Measurements from ENCODE around the gene CFAP20DC.
"Not testable (repeated sequence)": the region's sequence is repeated elsewhere in the genome, so short reads cannot be mapped to it uniquely, and the experiment has no call there.

CFAP20DC gene

DNA sequence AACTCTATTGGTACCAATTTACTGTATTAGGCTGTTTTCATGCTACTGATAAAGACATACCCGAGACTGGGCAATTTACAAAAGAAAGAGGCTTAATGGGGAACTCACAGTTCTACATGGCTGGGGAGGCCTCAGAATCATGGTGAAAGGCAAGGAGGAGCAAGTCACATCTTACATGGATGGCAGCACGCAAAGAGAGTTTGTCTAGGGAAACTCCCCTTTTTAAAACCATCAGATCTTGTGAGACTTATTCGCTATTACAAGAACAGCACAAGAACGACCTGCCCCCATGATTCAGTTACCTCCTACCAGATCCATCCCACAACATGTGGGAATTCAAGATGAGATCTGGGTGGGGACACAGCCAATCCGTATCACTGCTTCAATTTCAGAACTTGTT is 154.1 kb downstream of the CFAP20DC start:
- DNase-seq; intact Hi-C loops (cut with DNase I): not testable (repeated sequence)

DNA sequence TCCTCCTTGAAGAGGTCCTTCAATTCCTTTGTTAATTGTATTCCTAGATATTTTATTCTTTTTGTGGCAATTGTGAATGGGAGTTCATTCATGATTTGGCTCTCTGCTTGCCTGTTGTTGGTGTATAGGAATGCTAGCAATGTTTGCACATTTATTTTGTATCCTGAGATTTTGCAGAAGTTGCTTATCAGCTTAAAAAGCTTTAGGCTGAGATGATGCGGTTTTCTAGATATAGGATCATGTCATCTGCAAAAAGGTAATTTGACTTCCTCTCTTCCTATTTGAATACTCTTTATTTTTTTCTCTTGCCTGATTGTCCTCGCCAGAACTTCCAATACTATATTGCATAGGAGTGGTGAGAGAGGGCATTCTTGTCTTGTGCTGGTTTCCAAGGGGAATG is 157.3 kb downstream of the CFAP20DC start:
- DNase-seq; intact Hi-C loops (cut with DNase I): not testable (repeated sequence)

DNA sequence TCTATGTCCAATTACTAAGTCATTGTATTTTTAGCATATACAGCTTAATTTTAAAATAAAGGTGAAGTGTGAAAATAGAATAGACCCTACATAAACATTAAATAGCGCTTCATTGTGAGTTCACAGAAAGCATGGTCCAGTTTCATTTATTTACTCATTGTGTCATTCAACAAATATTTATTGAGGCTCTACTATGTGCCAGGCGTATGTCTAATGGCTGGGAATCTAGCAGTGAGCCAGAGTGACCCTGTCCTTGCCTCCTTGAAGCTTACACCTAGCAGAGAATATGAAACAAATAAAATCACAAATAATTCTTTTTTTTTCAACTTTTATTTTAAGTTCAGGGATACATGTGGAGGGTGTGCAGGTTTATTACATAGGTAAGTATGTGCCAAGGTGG is 161.7 kb downstream of the CFAP20DC start:
- intact Hi-C loops (cut with DNase I) = no loop called here

DNA sequence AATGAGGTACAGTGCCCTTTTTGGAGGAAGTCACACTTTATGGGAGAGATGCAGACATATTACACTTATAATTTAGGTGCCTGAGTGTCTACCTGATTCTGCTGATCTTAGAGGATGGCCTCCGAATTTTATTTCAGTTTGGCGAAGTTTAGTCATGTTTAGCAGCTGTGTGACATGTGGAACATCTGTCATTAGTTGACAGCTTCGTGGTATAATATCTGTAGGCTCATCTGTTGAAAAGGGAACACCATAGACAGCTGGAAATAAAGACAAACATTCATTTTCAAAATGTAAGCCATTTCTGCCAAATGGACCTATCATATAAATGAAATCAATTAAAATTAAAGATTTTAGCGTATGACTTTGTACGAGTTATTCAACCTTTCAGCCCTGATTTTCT is 165.4 kb downstream of the CFAP20DC start:
- intact Hi-C loops (cut with DNase I) = no loop called here
- no peak for DNase-seq

More for the DNA sequence above, 161.7 kb downstream of the CFAP20DC start:
- no peak for DNase-seq

DNA sequence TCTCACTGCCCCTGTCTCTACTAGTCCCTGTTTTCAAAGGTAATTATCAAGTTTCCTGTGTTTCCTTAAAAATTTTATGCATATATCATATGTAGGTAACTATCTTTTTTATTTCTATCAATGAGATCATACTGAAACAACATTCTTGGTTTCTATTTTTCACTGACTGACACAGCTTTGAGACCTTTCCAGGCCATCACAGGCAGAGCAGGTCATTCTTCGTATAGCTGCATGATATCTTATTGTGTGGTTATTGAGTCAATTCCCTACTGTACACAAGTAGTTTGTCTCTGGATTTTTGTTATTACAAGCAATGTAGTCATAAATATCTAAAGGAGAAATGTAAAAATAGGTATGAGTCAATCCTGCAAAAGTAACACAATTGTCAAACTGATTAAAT is 169.6 kb downstream of the CFAP20DC start:
- intact Hi-C loops (cut with DNase I) = no loop called here

DNA sequence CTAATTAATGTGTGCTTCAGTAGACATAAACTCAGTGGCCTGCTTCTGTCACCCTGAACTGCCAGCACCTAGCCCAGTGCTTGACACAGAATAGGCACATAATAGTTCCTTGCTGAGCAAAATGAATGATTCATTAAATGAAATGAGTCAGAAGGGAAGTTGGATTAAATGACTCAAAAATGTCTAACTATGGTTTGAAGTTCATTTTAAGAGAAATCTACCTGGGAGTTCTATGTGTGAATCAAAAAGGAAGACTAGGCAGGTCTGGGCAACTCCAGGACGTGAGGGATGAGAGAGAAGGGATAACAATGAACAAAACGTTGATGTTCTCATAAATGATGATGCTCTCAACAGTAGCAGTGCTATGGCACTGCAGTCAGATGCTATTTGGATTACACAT is 175.0 kb downstream of the CFAP20DC start:
- intact Hi-C loops (cut with DNase I) = no loop called here
- DNase-seq = peak in 3 of 42 donors; percentile 14 to 43 (median 17)

More for the DNA sequence above, 169.6 kb downstream of the CFAP20DC start:
- DNase-seq = no peak

DNA sequence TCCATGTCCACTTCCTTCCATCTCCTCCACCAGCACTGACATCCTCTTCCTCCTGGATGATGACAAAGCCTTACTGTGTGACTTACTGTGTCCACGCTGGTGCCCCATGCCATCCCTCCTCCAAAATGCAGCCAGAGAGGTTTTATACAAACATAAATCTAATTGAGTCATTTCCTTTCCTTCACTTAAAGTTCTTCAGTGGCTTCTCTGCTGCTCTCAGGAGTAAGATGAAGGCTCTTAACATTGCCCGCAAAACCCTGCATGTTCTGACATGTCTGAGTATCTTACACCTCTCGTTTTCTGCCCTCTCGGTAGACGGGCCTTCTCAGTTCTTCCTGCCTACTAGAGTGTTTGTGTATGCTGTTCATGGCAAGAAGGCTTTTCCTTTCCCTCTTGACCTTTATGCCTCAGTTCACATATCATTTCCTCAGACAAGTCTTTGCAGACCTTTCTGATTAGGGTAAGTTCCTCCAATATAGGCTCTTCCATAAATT is 175.5 kb downstream of the CFAP20DC start:
- intact Hi-C loops (cut with DNase I) = no loop called here
- DNase-seq = no peak

DNA sequence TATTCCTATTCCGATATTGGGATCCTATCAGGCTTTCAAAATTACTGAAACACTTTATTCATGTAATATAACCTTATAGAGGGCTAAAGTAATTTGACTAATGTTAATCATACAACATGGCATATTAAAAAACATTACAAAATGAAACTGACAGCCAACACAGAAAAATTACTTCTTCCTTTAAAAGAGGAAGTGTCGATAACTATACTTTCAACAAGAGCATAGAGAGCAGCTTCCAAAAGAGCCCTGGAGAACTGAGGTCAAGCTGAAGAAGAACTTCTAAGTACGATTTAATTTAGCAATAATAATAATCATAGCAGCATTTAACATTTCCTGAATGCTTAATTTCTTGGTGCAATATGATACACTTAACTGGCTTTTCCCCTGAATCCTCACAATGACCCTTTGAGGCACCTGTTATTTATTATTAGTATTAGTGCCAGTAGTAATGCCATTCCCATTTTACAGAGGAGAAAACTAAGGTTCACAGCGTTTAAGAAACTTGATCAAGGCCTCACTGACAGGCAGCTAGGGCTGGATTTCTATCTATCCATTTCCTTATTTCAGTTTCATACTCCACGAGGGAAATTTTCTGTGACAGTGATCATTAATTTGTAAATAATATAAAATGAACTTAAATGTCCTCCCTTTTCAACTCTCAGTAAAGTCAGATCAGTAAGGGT is 181.6 kb downstream of the CFAP20DC start:
- intact Hi-C loops (cut with DNase I) = no loop called here
- DNase-seq = no peak

DNA sequence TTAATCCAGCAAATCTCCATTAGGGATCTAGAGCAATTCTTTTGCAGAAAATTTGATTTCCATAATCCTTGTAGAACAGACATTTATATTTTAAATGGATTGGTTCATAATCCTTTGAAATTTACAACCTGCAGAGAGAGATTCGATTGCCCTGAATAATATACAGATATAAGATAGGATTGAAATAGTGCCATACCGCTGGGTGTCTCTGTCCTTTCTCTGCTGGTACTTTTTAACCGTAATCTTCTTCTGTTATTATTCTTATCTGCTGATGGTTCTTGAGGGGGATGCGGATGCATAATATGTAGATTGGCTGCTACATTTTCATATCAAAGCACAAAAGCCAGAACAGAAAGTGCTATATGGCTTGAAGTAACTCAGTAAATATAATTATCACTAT is 182.2 kb downstream of the CFAP20DC start:
- DNase-seq = no peak
- intact Hi-C loops (cut with DNase I) = no loop called here

DNA sequence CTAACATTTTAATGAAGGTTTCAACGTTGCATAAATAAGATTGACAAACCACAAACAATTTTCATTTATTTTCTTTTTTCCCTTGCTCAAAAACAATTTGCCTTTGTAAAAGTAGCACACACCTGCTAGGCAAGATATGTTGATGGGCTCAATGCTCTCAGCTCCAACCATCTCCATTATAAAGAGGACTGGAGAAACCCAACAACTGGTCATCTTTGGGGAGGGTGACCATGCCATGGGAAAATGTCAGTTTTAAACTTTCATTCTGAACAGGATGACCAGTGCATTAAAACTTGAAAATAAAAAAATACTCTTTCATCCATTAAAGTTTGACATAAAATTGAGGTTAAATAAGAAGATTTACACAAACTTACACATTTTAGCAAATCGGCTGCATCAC is 183.7 kb downstream of the CFAP20DC start:
- no peak for DNase-seq
- intact Hi-C loops (cut with DNase I) = no loop called here

DNA sequence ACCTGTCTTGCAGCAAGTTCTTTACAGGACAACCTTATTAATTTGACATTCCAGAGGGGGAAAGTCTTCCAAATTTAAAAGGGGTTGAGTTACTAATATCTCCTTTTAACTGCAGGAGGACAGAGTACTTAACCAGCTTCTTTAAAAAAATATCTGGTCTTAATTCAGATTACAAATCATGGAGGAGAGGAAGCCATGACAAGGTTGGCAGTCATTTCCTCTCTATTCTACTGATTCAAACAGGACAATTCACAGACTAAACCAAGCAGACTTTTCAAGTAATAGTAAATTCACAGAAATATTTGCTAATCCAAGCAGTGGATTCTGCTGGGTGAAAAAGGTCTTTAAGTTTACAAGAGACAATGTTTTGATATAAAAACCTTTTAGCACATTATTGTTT is 185.3 kb downstream of the CFAP20DC start:
- intact Hi-C loops (cut with DNase I) = no loop called here
- DNase-seq = no peak

DNA sequence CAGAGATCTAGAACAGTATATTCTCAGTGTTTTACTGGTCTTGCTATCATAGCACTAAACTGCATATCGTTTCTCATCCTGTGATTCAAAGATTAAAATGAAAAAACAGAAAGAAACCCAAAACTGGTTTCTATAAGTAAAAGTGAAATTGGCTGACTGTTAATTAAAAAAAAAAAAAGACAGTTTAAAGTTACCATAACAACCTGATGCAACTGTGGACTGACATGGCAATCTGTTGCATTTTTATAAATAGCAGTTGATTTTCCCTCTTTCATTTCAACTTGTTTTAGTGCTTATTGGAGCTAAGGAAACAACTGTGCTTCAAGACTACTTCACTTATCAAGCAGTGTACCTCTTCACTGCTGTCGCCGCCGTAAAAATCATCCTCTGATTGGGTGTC is 186.6 kb downstream of the CFAP20DC start:
- no peak for DNase-seq
- intact Hi-C loops (cut with DNase I) = no loop called here

DNA sequence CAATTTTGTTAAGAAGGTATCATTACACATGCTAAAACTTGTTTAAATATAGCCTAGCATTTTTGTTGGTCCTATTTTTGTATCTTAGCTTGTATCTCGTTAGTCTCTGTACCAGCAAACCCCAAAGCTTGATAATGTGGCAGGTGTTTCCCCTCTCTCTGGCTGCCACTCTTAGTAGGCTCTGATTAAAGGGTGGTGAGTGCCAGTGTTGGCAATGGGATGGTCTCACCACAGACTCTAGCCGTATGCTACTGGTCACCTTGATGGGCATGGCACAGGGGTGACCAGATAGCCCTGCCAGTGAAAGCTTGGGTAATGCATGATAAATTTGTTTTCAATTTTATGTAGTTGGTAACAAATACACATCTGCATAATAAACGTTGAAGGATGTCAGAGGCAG is 188.3 kb downstream of the CFAP20DC start:
- intact Hi-C loops (cut with DNase I) = no loop called here
- no peak for DNase-seq

DNA sequence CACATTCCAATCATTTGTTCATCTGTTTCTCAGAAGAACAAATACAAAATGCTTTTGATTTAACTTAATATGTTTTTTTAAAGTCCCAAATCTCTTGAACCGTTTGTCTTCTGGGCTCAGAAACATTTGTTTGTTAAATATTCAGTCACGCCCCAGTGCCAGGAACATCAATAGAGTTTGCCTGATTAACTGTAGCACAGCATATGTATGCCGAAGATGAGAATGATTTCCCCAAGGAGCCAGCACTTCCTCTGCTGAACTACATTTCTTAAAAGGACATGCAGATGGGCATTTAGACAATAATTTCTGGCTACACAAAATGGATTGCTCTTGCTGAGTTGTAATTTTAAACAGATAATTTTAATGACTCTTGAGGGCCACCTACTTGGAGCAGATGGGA is 191.7 kb downstream of the CFAP20DC start:
- intact Hi-C loops (cut with DNase I) = no loop called here
- no peak for DNase-seq

DNA sequence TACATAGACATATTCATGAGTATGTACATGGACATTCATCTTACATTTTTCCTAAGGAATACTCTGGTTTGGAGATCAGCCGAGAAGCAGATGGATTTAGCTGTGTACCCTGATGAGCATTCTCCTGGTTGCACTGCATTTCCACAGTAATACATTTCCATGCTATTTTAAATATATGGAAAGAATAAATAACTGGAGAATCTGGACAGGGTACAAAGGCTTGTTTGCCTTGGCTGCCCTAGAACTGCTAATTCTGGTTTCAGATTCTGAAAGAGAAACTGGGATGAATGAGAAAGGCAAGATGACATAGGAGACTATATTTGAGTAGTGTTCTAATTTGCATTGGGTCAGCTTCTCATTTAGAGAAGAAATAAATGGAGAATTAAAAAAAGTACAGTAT is 192.4 kb downstream of the CFAP20DC start:
- DNase-seq = no peak
- intact Hi-C loops (cut with DNase I) = no loop called here

DNA sequence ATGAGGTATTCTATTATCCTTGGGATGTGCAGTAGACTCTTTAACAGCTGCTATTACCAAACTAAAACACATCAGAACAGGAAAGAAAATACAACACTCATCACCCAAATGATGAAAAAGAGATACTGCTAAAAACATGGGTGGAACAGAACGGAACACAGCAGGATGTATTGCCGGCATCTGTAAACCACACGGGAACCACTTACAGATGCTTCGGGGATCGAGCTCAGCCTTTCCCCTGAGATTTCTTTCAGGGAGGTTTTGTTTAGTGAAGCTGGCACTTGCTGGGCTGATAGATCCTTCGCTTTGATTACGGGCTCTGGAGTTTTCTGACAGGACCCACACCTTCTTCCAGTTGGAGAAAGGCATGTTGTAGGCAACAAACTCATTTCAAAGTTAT is 201.0 kb downstream of the CFAP20DC start:
- DNase-seq = no peak
- intact Hi-C loops (cut with DNase I) = no loop called here

DNA sequence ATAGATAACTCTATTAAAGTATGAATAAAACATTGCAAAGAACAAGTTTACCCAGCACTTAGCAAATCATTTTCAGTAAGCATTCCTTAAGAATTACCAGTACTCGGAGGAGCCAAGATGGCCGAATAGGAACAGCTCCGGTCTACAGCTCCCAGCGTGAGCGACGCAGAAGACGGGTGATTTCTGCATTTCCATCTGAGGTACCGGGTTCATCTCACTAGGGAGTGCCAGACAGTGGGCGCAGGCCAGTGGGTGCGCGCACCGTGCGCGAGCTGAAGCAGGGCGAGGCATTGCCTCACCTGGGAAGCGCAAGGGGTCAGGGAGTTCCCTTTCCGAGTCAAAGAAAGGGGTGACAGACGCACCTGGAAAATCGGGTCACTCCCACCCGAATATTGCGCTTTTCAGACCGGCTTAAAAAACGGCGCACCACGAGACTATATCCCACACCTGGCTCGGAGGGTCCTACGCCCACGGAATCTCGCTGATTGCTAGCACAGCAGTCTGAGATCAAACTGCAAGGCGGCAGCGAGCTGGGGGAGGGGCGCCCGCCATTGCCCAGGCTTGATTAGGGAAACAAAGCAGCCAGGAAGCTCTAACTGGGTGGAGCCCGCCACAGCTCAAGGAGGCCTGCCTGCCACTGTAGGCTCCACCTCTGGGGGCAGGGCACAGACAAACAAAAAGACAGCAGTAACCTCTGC is 207.6 kb downstream of the CFAP20DC start:
- DNase-seq; intact Hi-C loops (cut with DNase I): not testable (repeated sequence)

DNA sequence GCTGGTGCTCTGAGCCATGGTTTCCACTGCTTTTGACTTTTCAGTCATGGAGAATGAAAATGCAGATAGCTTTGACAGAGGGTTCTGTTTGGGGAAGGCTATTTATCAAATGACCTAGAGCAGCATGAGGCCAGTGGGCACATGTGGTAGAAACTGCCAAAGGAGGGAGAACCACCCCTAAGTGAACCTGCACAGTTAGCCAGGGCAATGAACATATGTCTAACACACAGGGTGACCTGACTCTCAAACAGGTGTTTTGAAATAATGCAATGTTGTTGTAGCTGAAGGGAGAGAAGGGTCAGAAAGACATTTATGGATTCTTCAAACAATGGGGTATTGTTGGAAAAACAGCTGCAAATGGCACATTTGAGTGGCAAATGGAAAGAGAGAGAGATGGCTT is 208.9 kb downstream of the CFAP20DC start:
- intact Hi-C loops (cut with DNase I) = no loop called here
- no peak for DNase-seq

DNA sequence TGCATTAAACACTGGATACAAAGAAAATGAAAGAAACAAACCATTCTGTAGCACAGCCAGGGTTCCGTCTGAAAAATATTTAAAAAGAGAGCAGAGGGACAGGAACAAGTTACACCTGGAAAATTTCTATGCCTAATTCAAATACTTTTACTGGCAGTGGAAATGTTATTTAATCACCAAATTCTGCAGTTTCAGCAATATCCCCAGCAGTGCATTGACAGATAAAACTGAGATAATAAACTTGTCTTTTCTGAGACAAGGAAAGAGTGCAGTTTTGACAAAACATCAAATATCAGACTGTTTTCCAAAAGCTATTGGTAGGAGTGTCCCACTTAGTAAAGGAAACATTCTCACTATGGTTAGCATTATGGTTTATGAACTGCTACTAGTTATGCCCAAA is 209.9 kb downstream of the CFAP20DC start:
- intact Hi-C loops (cut with DNase I) = no loop called here
- DNase-seq = no peak

DNA sequence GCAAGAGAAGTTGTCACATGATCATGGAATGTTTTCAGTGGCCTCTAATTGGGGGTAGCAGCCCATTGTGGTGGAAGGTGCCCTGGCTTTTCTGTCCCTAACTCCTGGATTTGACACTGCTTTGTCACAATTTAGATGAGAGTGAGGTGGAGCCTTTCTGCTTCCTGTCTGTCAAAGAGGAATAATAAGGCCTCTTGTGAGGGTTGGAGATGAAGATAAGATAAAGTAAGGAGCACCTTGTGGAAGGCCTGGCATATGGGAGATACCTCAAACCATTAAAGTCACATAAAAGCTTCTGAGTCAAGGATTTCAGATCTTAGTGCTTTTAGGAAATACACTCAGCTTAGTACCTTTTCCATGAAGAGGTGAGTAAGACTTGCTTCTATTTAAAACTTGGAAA is 210.6 kb downstream of the CFAP20DC start:
- intact Hi-C loops (cut with DNase I) = no loop called here
- DNase-seq = no peak

DNA sequence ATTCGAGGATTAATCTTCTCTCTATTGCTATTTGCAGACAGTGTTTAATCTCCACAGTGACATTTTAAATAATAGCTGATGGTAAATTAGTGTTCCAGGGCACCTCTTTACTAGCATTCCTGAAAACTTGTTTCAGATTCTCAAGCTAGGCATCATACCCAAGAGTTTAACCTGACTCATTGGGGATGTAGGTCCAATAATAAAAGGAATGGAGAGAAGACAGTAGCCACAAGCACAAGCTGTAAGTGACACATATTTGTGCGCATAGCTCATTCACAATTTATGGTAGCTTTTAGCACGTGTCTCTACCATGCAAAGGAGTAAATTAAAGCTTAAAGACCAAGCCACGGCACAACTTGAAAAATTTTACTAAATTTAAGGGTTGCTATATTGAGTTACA is 212.0 kb downstream of the CFAP20DC start:
- DNase-seq = no peak
- intact Hi-C loops (cut with DNase I) = no loop called here
